GM19438 (cell line): ENCODE results near the gene HMG20B.
A peak's percentile ranks its signal among the peaks of the same experiment; 100 is the strongest.

Experiments used
- ATAC-seq: cut with Tn5 transposase; IDR thresholded peaks from one replicate; pipeline ENCODE4 v1.9.1; 2021; ENCODE audit warnings: low read depth; ENCODE audit not compliant: unreplicated experiment

The HMG20B gene

DNA sequence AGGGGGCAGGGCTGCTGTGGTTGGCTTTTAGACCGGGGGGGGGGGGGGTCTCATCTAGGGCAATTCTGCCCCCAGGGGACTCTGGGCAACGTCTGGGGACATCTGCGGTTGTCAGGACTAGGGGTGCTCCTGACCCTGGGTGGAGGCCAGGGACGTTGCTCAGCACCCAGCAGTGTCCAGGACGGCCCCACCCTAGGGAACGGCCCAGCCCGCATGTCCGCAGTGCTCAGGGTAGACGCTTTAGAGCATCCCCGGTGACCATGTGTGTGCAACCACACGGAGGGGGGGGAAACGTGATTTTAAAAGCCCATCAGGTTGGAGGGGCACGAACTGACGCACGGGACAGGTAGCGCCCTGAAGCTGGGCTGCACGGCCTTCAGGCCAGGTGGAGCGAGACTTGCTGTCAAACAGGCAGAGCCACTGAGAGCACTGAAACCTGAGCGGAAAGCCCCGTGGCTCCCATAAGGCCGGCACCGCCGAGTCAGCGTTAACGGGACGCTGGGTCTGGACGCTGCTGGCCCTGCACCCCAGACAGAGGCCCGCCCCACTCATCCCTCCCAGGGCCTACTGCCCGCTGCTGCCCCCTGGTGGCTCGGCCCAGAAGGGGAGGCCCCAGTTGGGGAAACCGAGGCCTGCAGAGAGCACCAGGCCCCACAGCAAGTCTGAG is 45.5 kb downstream of the HMG20B start:
- no peak for ATAC-seq

DNA sequence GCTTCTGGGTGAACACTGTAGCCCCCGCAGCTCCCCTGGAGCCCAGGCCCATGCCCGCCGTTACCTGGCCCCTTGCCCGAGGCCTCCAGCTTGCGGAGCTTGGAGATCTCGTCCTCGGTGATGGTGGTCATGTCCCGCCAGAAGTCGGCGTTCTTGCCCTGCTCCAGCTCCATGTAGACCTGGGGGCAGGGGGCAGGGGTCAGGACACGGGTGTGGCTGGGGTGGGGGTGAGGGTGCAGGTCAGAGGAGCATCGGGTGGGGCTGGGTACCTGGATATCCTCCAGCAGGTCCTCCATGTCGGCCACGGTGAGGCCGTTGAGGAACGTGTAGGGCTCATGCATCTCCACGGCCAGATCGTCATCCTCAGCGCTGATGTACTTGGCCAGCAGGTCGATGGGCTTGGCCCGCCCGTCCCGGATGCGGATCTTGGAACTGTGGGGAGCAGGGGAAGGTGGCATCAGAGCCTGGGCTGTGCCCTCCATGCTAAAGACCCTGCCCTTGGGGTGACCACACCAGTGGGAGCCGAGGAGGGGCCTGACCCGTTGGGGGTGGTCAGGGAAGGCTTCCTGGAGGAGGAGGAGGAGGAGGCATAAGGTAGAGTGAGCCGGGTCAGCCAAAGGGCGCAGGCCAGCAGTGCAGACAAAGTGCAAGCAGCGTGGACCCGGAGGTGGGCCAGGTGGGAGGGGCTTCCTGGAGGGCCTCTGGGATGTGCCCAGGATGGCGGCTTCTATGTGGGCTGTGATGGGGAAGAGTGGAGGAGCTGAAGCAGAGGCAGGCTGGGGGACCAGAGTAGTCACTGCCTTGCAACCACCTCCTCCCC is 46.3 kb downstream of the HMG20B start:
- ATAC-seq = no peak

- no peak for ATAC-seq
These were observed 46.9 kb downstream of the HMG20B start for GRCh38 chr19:3619631-3620012.

DNA sequence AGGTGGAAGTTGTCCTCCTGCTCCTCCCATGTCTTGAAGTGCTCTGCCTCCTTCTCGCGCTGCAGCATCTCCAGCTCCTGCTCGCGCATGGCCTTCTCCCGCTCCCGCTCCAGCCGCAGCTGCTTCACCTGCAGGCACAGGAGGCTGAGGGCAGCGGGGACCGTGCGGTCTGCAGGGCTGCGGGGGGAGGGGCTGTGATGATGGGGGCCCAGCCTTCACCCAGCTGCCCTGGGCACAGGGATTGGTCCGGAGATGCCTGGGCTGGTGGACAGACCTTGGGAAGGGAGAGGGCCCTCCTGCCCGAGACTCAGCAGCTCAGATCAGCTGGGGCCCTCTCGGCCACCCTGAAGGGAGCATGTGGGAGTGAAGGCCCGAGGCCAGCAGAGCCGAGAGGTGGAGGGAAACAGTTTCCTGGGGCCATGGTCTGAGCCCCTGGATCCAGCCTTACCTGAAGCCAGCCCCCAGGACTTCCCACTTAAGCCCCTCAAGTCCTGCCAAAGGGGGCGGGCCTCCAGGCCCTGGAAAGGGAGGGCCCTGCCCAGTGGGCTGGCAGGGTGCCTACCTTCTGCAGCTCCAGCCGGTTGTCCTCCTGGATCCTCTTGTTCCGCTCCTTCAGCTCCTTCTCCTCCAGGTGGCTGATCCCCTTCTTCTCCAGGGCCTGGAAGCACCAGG is 47.5 kb downstream of the HMG20B start:
- no peak for ATAC-seq

DNA sequence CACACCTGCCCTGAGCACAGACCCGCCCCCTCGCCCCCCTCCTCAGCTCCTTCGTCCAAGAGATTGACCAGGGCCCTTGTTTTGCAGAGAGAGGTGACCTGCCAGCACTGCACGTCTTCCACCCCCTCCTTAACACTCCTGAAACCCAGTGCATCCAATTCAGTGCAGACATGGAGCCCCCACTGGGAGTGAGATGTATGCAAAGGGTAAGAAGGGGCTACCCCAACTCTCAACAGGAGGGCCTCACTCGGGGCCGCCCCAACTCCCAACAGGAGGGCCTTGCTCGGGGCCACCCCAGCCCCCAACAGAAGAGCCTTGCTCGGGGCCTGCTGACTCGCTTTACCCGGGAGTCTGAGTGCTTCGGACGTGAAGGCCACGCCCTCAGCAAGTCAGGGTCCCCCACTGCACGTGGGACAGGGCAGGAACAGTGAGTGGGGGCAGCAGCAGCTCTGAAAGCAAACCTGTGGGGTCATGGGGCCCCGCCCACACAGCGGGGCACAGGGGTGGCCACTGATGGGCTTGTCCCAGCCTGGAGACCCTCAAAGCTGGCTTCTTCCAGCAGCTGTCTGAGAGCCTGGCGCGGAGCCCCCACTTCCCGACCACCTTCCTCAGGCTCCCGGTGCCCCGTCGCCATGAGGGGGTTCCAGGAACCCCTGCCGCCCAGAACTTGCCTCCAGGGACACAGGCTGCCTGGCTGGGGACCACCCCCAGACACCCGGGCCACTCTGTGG is 48.2 kb downstream of the HMG20B start:
- ATAC-seq = no peak

DNA sequence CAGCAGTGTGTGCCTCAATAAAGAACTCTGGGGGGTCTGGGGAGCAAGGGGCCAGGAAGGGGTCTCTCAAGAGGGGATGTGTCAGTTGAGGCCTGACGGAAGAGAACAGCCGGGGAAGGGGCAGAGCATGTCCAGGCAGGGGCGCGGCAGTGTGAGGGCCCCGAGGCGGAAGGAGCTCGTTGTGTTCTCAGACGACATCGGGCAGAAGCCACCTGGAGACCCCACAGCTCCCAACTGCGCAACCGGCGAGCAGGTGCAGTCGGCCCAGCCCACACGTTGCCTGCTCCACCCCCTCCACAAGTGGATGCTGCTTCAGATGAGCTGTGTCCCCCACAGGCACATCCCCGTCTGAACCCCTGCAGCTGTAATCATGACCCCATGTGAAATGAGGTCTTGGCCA is 48.9 kb downstream of the HMG20B start:
- ATAC-seq = no peak

DNA sequence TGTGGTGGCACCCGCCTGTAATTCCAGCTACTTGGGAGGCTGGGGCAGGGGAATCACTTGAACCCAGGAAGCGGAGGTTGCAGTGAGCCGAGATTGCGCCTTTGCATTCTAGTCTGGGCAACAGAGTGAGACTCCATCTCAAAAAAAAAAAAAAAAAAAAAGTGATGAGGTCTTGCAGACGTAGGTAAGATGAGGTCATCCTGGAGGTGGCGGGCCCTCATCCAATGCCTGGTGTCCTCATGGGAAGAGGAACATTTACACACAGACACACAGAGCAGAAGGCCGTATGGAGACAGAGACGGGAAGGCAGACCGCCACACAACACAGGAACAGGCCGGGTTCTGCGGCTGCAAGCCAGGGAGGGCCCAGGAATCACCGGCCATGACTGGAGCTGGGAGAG is 49.5 kb downstream of the HMG20B start:
- ATAC-seq = no peak

GRCh38 chr19:3623716-3624115 is 51.0 kb downstream of the HMG20B start:
- no peak for ATAC-seq

DNA sequence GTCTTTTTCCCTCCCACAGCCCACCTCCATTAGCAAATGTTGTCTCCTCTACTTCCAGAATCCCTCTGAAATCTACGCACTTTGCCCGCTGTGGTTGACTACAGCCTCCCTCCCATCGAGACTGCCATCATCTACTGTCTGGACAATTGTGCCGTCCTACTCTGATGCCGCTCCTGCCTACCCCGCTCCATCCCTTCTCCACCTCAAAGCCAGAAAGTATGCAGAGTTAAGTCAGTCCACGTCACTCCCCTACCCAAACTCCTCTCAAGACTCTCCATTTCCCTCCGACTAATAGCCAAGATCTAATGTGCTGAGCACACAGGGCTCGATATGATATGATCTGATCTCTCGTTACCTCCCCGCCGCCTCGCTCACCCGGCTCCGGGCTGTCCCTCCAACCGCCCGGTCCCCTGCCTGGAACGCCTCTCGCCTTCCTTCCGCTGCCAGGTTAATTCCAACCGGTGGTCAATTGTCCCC is 53.3 kb downstream of the HMG20B start:
- ATAC-seq = peak; percentile 11

DNA sequence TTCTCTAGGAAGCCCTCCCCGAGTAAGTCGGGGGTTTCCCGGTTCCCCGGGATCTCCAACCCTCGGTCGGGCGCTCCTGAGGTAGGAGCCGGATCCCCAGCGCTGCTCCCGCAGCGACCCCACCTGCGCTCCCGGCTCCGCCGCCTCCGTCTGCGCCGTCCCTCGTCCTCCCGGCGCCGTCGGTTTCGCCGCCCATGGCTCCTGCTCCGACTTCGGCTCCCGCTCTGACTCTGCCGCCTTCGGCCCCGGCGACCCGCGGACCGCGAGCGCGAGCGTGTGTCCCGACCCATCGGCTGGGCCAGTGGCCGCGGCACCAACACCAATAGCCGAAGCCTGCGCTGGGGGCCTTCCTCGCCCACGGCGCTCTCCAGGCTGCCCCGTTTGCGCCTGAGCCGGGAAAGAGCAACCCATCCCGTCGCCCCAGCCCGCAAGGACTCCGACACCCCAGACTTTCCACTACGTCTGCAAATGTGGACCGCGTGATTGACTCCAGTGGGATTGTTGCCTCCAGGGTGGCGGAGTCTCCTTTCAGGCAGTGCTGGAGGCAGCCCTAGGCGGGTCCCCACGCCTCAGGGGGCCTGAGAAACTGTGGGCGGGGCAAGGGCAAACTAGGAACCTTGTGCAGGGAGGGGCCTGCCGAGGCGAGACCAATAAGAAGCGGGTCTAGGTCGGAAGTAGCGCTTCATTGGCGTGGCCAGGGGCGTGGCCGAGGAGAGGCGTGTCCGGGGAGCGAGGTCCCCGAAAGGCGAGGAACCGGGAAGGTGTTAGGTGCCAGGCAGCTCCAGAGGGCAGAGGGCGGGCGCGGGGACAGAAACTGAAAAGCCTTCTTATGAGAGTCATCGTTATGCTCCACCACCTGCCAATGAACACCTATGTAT is 54.0 kb downstream of the HMG20B start, which contains the start of gene CACTIN:
CACTIN (minus strand) TSS at position 318 of the 878 bp plus-strand sequence; CDS start at position 290, 28 bp downstream.
- peak; percentile 70 for ATAC-seq

- no peak for ATAC-seq
These were observed 54.6 kb downstream of the HMG20B start for GRCh38 chr19:3627351-3627723.
